Right ventricle myocardium superior (tissue), 1 donor: ENCODE measurements around the gene PLEKHD1. TPM values are rescaled to one million over a fixed set of nuclear protein-coding genes. Genes with fewer than 3 reads are reported as not detected.
A peak's percentile ranks its signal among the peaks of the same experiment; 100 is the strongest.

Experiments used
- ATAC-seq: fragments of 200-7000 bp; cut with Tn5 transposase; one replicate; pipeline ENCODE4 v1.9.1; 2020; ENCODE audit warnings: mild to moderate bottlenecking; ENCODE audit not compliant: poor library complexity
- DNase-seq: peaks from one replicate; pipeline ENCODE4 v3.0.0-alpha.2; 2020
- intact Hi-C: fragments of 100-400 bp; cut with DNase I; formaldehyde crosslinking; loops from one replicate; pipeline ENCODE4 v1.11.2; 2022
- total RNA-seq: library from RNA; stranded (reverse); fragmentation: NEBNext Ultra II Directional; extraction: Animal tissue kit (Norgen Biotek cat#: 25700); gene quantifications from one replicate; pipeline ENCODE4 v1.2.1, GENCODE V29; 2021
- donor health status: DM: no; HTN: yes; CAD: no; lungs with severe emphysema.

PLEKHD1 gene
- total RNA-seq, 1 donor from 2014 or later = 0.22 TPM

- ATAC-seq (peak; percentile 24), DNase-seq (no peak)
- intact Hi-C loops = no loop called here
Observed at GRCh38 chr14:69500736-69501135, 16.2 kb downstream of the PLEKHD1 start.

- intact Hi-C loops = no loop called here
- peak; percentile 79 for DNase-seq
- peak; percentile 89 for ATAC-seq
Observed at GRCh38 chr14:69501423-69501838, 16.9 kb downstream of the PLEKHD1 start.

- DNase-seq (no peak), ATAC-seq (no peak)
- intact Hi-C loops = no loop called here
Observed at GRCh38 chr14:69504775-69505174, 20.2 kb downstream of the PLEKHD1 start.

- intact Hi-C loops = no loop called here
- DNase-seq (no peak), ATAC-seq (no peak)
Observed at GRCh38 chr14:69505338-69506240, 21.1 kb downstream of the PLEKHD1 start.

GRCh38 chr14:69506241-69506595, 21.7 kb downstream of the PLEKHD1 start:
- intact Hi-C loops = no loop called here
- ATAC-seq (no peak), DNase-seq (no peak)

- intact Hi-C loops = no loop called here
- no peak for DNase-seq
- ATAC-seq = no peak
Observed at GRCh38 chr14:69518289-69519101, 34.0 kb downstream of the PLEKHD1 start.

GRCh38 chr14:69519204-69520100, 34.9 kb downstream of the PLEKHD1 start:
- ATAC-seq = no peak
- DNase-seq = no peak
- intact Hi-C loops = no loop called here

- intact Hi-C loops = no loop called here
- no peak for ATAC-seq
Observed at GRCh38 chr14:69522026-69522425, 37.5 kb downstream of the PLEKHD1 start.

GRCh38 chr14:69525896-69526295, 41.4 kb downstream of the PLEKHD1 start:
- no peak for ATAC-seq
- intact Hi-C loops = no loop called here
- no peak for DNase-seq

More at GRCh38 chr14:69522026-69522425, 37.5 kb downstream of the PLEKHD1 start:
- DNase-seq = no peak

GRCh38 chr14:69527635-69528034, 43.1 kb downstream of the PLEKHD1 start:
- DNase-seq (no peak), ATAC-seq (no peak)
- intact Hi-C loops = no loop called here

GRCh38 chr14:69528143-69528542, 43.6 kb downstream of the PLEKHD1 start:
- intact Hi-C loops = no loop called here
- ATAC-seq (no peak), DNase-seq (no peak)

GRCh38 chr14:69528930-69529329, 44.4 kb downstream of the PLEKHD1 start:
- DNase-seq = no peak
- intact Hi-C loops = no loop called here
- no peak for ATAC-seq

GRCh38 chr14:69529563-69529962, 45.0 kb downstream of the PLEKHD1 start:
- ATAC-seq (no peak), DNase-seq (no peak)
- intact Hi-C loops = no loop called here

- ATAC-seq (no peak), DNase-seq (no peak)
- intact Hi-C loops = no loop called here
Observed at GRCh38 chr14:69530095-69530494, 45.6 kb downstream of the PLEKHD1 start.

- intact Hi-C loops = no loop called here
- ATAC-seq (no peak), DNase-seq (no peak)
Observed at GRCh38 chr14:69531135-69531534, 46.6 kb downstream of the PLEKHD1 start.

- DNase-seq (no peak), ATAC-seq (no peak)
- intact Hi-C loops = no loop called here
Observed at GRCh38 chr14:69532561-69533340, 48.2 kb downstream of the PLEKHD1 start.

GRCh38 chr14:69535230-69535848, 50.8 kb downstream of the PLEKHD1 start:
- intact Hi-C loops = no loop called here
- DNase-seq (no peak), ATAC-seq (peak; percentile 34)

- intact Hi-C loops = no loop called here
- ATAC-seq (no peak), DNase-seq (no peak)
Observed at GRCh38 chr14:69536971-69537370, 52.4 kb downstream of the PLEKHD1 start.
